Left ventricle myocardium inferior (tissue), 1 donor: ENCODE results near the gene IGSF21. TPM values are rescaled to one million over a fixed set of nuclear protein-coding genes. Genes with fewer than 3 reads are reported as not detected.

Experiments used
- DNase-seq: peaks from one replicate; pipeline ENCODE4 v3.0.0-alpha.2; 2020
- H3K27ac ChIP-seq: fragments of 200-600 bp; replicated peaks from 2 replicates; pipeline ENCODE4 v1.8.0; 2021
- H3K27me3 ChIP-seq: fragments of 200-600 bp; 2 replicates; pipeline ENCODE4 v1.8.0; 2021; ENCODE audit warnings: low read depth
- H3K36me3 ChIP-seq: fragments of 200-600 bp; 2 replicates; pipeline ENCODE4 v1.8.0; 2021
- H3K4me1 ChIP-seq: fragments of 200-600 bp; 2 replicates; pipeline ENCODE4 v1.8.0; 2021
- H3K4me3 ChIP-seq: fragments of 200-600 bp; 2 replicates; pipeline ENCODE4 v1.8.0; 2021; ENCODE audit warnings: mild to moderate bottlenecking, moderate library complexity
- H3K9me3 ChIP-seq: fragments of 200-600 bp; replicated peaks from 2 replicates; pipeline ENCODE4 v1.8.0; 2021
- CTCF ChIP-seq: fragments of 200-600 bp; IDR thresholded peaks from 2 replicates; pipeline ENCODE4 v1.8.0; 2021; ENCODE audit warnings: antibody characterized with exemption, mild to moderate bottlenecking, borderline replicate concordance
- intact Hi-C: fragments of 100-400 bp; cut with micrococcal nuclease; formaldehyde crosslinking; loops from one replicate; pipeline ENCODE4 v1.11.0; 2022
- total RNA-seq: library from RNA; stranded (reverse); fragmentation: NEBNext Ultra II Directional; extraction: Animal tissue kit (Norgen Biotek cat#: 25700); gene quantifications from one replicate; pipeline ENCODE4 v1.2.1, GENCODE V29; 2021
- donor health status: DM: no; HTN: yes; CAD: no; lungs with severe emphysema.

IGSF21 gene
- total RNA-seq, 1 donor from 2014 or later, result 0.47 TPM

GRCh38 chr1:18322368-18323032 is 214.9 kb downstream of the IGSF21 start:
- peak; percentile 15 for TF ChIP-seq CTCF
- Histone ChIP-seq H3K27ac (no peak overlapping the region), H3K4me3 (no peak overlapping the region), H3K36me3 (no peaks in the 10 kb centered on the region), H3K27me3 (peaks cover 93% of the 10 kb centered on the region), H3K9me3 (peaks cover 6% of the 10 kb centered on the region), H3K4me1 (no peaks in the 10 kb centered on the region)
- no peak for DNase-seq
- intact Hi-C loops, result no loop called here

GRCh38 chr1:18323259-18323658 is 215.7 kb downstream of the IGSF21 start:
- H3K27me3 ChIP-seq, result peaks cover 94% of the 10 kb centered on the region
- H3K27ac ChIP-seq, result no peak overlapping the region
- H3K9me3 ChIP-seq, result peaks cover 6% of the 10 kb centered on the region
- no peak for TF ChIP-seq CTCF
- intact Hi-C loops, result no loop called here
- no peaks in the 10 kb centered on the region for H3K36me3 ChIP-seq
- DNase-seq, result no peak
- H3K4me3 ChIP-seq, result no peak overlapping the region
- H3K4me1 ChIP-seq, result no peaks in the 10 kb centered on the region

GRCh38 chr1:18324246-18324645 is 216.6 kb downstream of the IGSF21 start:
- H3K36me3 ChIP-seq, result no peaks in the 10 kb centered on the region
- intact Hi-C loops, result no loop called here
- H3K27ac ChIP-seq, result no peak overlapping the region
- peaks cover under 1% of the 10 kb centered on the region for H3K9me3 ChIP-seq
- no peaks in the 10 kb centered on the region for H3K4me1 ChIP-seq
- peaks cover 94% of the 10 kb centered on the region for H3K27me3 ChIP-seq
- TF ChIP-seq CTCF, result no peak
- DNase-seq, result no peak
- H3K4me3 ChIP-seq, result no peak overlapping the region

GRCh38 chr1:18325136-18325535 is 217.5 kb downstream of the IGSF21 start:
- no peak for TF ChIP-seq CTCF
- intact Hi-C loops, result no loop called here
- Histone ChIP-seq H3K27me3 (peaks cover 92% of the 10 kb centered on the region), H3K9me3 (no peaks in the 10 kb centered on the region), H3K27ac (no peak overlapping the region), H3K4me3 (no peak overlapping the region), H3K4me1 (no peaks in the 10 kb centered on the region), H3K36me3 (no peaks in the 10 kb centered on the region)
- DNase-seq, result no peak

- intact Hi-C loops, result no loop called here
Measured at GRCh38 chr1:18326211-18326897, 218.8 kb downstream of the IGSF21 start.

More at GRCh38 chr1:18326211-18326897, 218.8 kb downstream of the IGSF21 start:
- H3K36me3 ChIP-seq, result no peaks in the 10 kb centered on the region
- H3K4me1 ChIP-seq, result no peaks in the 10 kb centered on the region
- peaks cover 93% of the 10 kb centered on the region for H3K27me3 ChIP-seq
- no peak for TF ChIP-seq CTCF
- H3K9me3 ChIP-seq, result no peaks in the 10 kb centered on the region
- H3K27ac ChIP-seq, result no peak overlapping the region
- no peak for DNase-seq
- no peak overlapping the region for H3K4me3 ChIP-seq
